ENCODE measurements around the gene C16orf96. TPM values are rescaled to one million over a fixed set of nuclear protein-coding genes. Genes with fewer than 3 reads are reported as not detected.

Gene C16orf96
- total RNA-seq, 2 experiments from 2014 or later, result 0.14 TPM; not detected in 1

DNA sequence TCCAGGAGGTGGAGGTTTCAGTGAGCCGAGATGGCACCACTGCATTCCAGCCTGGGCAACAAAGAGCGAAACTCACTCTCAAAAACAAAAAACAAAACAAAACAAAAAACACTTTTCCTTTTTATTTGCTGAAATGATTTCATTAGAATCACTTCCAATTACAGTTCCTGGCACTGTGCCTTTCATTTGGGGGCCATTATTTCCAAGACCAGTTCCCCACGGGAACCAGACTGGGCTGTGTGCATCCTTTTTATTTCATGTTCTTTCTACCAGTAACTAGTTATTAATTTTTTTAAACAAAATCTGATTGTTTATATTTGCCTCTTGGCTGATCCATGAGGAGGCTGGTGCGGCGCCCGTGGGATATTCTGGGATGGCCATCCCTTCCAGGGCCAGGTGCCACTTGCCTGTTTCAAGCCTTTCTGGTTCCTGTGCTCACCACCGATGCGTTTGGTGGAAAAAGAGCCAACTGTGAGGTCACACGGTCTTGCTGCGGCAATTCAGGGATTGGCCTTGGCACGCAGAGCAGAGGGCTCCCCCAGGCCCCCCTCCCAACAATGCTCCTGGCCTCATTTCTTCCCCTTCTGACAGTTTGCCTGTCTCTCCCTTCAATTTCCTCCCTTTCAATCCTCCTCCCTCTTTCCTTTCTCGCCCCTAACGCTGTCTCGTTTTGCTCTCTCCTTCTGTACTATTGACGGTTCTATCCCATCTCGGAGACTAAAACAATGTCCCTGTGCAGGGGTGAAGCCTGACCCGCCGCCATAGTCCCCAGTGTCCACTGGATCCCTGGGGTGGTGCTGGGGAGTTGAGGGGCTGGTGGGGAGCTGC, 45.1 kb downstream of the C16orf96 start:
- ATAC-seq, result no peak
- Mint-ChIP-seq H3K4me1 (peaks cover 1% of the 10 kb centered on the region), H3K36me3 (no peaks in the 10 kb centered on the region), H3K9me3 (ENCODE audit: low read depth) (no peaks in the 10 kb centered on the region), H3K27me3 (peaks cover 3% of the 10 kb centered on the region), H3K27ac (no peak overlapping the region), H3K4me3 (no peak overlapping the region)
- no peak for DNase-seq
- CTCF ChIA-PET, result no interaction called here

- H3K9me3 Mint-ChIP-seq (ENCODE audit: low read depth), result no peaks in the 10 kb centered on the region
- H3K36me3 Mint-ChIP-seq, result no peaks in the 10 kb centered on the region
- ATAC-seq (no peak), DNase-seq (no peak)
- no peak overlapping the region for H3K4me3 Mint-ChIP-seq
- peaks cover 3% of the 10 kb centered on the region for H3K27me3 Mint-ChIP-seq
- no peak overlapping the region for H3K27ac Mint-ChIP-seq
- CTCF ChIA-PET, result no interaction called here
- peaks cover 1% of the 10 kb centered on the region for H3K4me1 Mint-ChIP-seq
These were observed 45.7 kb downstream of the C16orf96 start for GRCh38 chr16:4601864-4602186.

DNA sequence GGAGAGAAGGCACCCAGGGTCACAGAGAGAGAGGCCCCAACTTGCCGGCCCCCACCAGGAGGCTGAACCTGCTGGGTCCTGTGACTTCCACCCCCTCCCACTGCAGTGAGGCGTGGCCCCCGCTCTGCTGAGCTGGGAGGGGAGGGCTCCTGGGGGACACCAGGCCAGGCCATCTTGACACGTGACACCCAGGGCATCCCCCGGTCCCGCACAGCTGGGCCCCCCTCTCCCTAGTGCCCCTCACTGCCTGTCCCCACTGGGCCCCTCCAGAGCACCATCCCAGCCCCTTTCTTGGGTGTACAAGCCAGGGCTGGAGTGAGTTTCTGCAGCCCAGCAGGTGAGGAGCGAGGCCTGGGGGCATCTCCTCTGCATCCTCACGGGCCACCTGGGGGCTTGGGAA, 46.2 kb downstream of the C16orf96 start:
- DNase-seq (no peak), ATAC-seq (no peak)
- Mint-ChIP-seq H3K36me3 (no peaks in the 10 kb centered on the region), H3K4me1 (peaks cover 1% of the 10 kb centered on the region), H3K27me3 (peaks cover 3% of the 10 kb centered on the region), H3K27ac (no peak overlapping the region), H3K9me3 (ENCODE audit: low read depth) (no peaks in the 10 kb centered on the region), H3K4me3 (no peak overlapping the region)
- CTCF ChIA-PET, result interaction anchor here (1.5 kb wide), 1 partner anchor 17 kb away, joined by 4 read pairs; no protein-coding TSS in a partner anchor

- ATAC-seq (no peak), DNase-seq (no peak)
- CTCF ChIA-PET, result interaction anchor here (1.0 to 1.5 kb wide), 2 partner anchors 18 to 71 kb away, joined by 3 to 4 read pairs; no protein-coding TSS in a partner anchor
- Mint-ChIP-seq H3K4me3 (no peak overlapping the region), H3K4me1 (peaks cover 1% of the 10 kb centered on the region), H3K27me3 (peaks cover 3% of the 10 kb centered on the region), H3K9me3 (ENCODE audit: low read depth) (no peaks in the 10 kb centered on the region), H3K27ac (no peak overlapping the region), H3K36me3 (no peaks in the 10 kb centered on the region)
These were observed 47.6 kb downstream of the C16orf96 start for GRCh38 chr16:4603624-4604170.

DNA sequence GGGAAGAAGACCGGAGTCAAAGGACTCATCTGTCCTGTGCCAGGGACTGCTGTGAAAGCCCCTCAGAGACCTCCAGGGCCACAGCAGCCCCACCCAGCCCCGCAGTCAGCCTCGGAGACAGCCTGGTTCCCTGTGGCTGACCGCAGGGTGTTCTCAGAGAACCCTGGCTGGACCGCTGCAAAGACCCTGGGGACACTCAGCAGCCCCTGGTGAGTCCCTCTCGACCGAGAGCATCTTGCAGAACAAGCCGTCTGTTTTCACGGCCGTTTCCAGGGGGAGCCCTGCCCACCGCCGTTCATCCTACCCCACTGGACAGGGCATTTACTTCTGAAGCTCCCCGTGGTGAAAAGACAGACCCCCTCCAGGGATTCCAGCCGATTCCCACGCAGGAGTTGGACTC, 48.3 kb downstream of the C16orf96 start:
- peaks cover 1% of the 10 kb centered on the region for H3K4me1 Mint-ChIP-seq
- no peak for DNase-seq
- CTCF ChIA-PET, result no interaction called here
- no peak overlapping the region for H3K4me3 Mint-ChIP-seq
- no peak overlapping the region for H3K27ac Mint-ChIP-seq
- H3K27me3 Mint-ChIP-seq, result peaks cover 3% of the 10 kb centered on the region
- no peak for ATAC-seq
- H3K36me3 Mint-ChIP-seq, result no peaks in the 10 kb centered on the region
- no peaks in the 10 kb centered on the region for H3K9me3 Mint-ChIP-seq (ENCODE audit: low read depth)

DNA sequence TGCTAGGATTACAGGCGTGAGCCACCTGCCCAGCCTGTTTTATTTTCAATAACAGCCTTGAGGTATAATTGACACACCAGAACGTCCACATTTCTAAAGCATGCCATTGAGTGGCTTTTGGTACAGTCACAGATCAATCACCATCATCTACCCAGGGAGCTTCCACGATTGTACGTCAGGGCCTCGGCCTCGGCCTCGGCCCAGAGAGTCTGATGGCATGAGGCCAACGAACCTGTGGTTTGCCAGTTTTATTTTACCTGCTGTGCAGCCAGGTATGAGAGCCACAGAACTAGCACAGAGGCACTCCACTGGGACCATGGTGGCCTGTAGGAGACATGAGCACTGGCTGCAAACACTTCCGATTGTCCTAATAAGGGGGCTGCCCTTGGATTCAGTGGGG, 50.2 kb downstream of the C16orf96 start:
- Mint-ChIP-seq H3K4me1 (peaks cover 1% of the 10 kb centered on the region), H3K4me3 (no peak overlapping the region), H3K27me3 (peaks cover 3% of the 10 kb centered on the region), H3K27ac (no peak overlapping the region), H3K9me3 (ENCODE audit: low read depth) (no peaks in the 10 kb centered on the region), H3K36me3 (no peaks in the 10 kb centered on the region)
- CTCF ChIA-PET, result no interaction called here
- ATAC-seq, result no peak
- DNase-seq, result no peak

DNA sequence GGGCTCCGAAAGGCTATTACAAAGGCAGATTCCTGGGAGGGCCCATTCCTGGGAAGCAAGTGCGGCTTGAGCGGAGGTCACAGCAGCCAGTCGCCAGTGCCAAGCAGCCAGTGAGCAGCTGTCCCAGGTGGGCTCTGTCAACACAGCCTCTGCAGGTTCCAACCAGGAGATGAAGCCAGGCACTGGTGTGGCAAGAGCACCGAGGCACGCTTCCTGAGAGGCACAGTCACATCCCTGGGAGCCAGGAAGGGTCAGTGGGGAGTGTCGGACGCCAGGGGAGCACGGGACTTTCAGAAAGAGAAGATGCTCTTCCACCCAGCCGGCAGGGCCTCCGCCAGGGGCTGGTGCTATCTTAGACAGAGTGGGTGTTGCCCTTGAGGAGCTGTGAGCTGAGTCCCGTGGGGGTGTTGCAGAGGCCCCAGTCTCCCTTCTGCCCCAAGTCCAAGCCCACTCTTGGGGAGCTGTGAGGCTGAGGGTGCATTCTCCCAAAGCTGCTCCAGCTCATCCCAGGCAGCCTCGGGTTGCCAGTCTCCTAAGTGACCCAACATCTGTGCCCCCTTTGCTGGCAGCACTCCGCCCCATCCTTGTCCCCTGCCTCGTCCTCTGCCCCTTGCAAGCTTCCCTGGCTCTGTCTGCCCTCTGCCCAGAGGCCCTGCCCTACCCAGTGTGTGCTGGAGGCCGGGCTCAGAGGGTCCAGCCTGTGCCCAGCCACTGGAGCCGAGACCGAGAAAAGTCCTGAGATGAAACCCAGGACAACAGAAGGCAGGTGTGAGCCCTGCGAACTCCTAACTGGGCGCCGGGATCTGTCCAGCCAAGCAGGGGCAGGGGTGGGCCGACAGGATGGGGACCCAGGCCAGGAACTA, 51.9 kb downstream of the C16orf96 start:
- Mint-ChIP-seq H3K27ac (no peak overlapping the region), H3K9me3 (ENCODE audit: low read depth) (no peaks in the 10 kb centered on the region), H3K27me3 (no peaks in the 10 kb centered on the region), H3K4me1 (peaks cover 4% of the 10 kb centered on the region), H3K36me3 (no peaks in the 10 kb centered on the region), H3K4me3 (no peak overlapping the region)
- no peak for ATAC-seq
- DNase-seq, result no peak
- CTCF ChIA-PET, result no interaction called here

- Mint-ChIP-seq H3K27ac (no peak overlapping the region), H3K4me3 (no peak overlapping the region), H3K4me1 (peaks cover 10% of the 10 kb centered on the region), H3K27me3 (no peaks in the 10 kb centered on the region), H3K36me3 (no peaks in the 10 kb centered on the region), H3K9me3 (ENCODE audit: low read depth) (no peaks in the 10 kb centered on the region)
- ATAC-seq (no peak), DNase-seq (no peak)
- CTCF ChIA-PET, result no interaction called here
These were observed 52.5 kb downstream of the C16orf96 start for GRCh38 chr16:4608704-4608980.

DNA sequence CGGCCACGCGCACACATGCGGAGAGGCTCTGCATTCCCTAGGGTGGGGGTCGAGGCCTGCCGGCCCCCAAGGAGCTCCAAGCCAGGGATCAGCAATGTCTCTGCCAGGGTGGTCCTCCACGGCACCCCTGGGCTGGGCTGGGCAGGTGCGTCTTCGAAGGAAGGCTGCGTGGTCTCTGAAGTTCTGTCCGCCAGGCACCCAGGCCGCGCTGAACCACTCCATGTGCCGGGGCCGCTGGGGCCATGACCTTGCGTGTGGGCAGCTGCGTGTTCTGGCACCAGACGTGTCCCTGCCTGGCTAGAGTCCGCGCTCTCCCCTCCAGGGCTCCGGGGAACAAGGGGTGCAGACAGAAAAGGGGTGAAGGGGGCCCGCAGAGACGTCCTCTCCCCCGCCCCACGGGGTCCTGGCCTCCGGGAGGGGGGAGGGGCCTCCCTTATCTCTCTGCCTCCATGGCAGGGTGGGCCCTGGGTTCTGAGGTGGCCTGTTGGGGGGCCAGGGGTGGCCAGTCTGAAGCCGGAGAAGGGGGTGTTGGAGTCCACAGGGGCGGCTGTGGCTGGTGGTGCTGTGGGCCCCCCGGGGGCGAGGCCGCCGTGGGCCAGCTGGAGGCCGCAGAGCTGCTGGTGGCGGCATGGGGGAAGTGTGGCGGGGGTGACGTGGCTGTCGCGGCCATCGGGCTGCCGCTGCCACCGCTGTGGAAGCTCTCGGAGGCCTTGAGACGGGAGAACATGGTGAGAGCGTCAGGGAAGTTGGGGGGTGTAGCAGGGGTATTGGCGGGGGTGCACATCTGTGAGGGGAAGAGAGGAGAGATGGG, 53.3 kb downstream of the C16orf96 start:
- CTCF ChIA-PET, result interaction anchor here (0.6 kb wide), 1 partner anchor 196 kb away, joined by 3 read pairs; no protein-coding TSS in a partner anchor
- Mint-ChIP-seq H3K27ac (no peak overlapping the region), H3K27me3 (no peaks in the 10 kb centered on the region), H3K9me3 (ENCODE audit: low read depth) (no peaks in the 10 kb centered on the region), H3K4me1 (peaks cover 12% of the 10 kb centered on the region), H3K4me3 (no peak overlapping the region), H3K36me3 (no peaks in the 10 kb centered on the region)
- DNase-seq, result no peak
- no peak for ATAC-seq

GRCh38 chr16:4610011-4611005, 54.2 kb downstream of the C16orf96 start:
- Mint-ChIP-seq H3K36me3 (no peaks in the 10 kb centered on the region), H3K9me3 (ENCODE audit: low read depth) (no peaks in the 10 kb centered on the region), H3K4me1 (peaks cover 11% of the 10 kb centered on the region), H3K27me3 (no peaks in the 10 kb centered on the region), H3K27ac (no peak overlapping the region), H3K4me3 (no peak overlapping the region)
- no peak for ATAC-seq
- CTCF ChIA-PET, result interaction anchor here (0.6 kb wide), 1 partner anchor 197 kb away, joined by 3 read pairs; no protein-coding TSS in a partner anchor
- DNase-seq, result no peak

DNA sequence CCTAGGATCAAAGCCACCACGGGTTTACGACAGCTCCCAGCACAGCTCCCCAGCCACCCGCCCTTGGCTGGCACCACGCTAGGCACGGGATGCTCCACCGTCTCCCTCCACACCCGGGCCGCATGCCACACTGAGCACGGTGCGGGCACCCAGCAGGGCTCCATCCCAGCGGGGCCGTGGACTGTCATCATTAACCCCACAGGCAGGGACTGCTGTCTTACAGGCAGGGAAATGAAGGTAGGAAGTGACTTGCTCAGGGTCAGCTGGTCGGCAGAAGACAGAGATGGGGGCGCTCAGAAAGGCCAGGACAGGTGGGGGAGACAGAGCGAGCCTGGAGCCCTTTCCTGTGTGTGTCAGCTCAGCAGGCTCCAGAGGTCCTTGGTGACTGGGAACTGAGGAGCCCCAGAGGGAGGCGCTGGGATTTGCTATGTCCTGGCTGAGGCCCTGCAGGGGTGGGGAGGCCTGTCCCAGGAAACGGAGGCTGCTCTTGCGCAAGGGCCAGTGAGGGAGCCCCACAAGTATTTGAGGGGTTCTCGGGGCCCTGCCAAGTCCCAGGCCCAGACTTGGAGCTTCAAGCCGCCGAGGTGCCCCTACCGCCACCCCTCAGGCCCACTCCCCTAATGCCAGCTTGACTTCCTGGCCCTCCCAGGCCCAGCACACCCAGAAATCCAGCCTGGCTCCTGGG, 55.3 kb downstream of the C16orf96 start:
- Mint-ChIP-seq H3K36me3 (no peaks in the 10 kb centered on the region), H3K27me3 (no peaks in the 10 kb centered on the region), H3K4me1 (peaks cover 20% of the 10 kb centered on the region), H3K4me3 (no peak overlapping the region), H3K9me3 (ENCODE audit: low read depth) (no peaks in the 10 kb centered on the region), H3K27ac (no peak overlapping the region)
- CTCF ChIA-PET, result interaction anchor here (0.6 to 0.9 kb wide), 2 partner anchors 12 to 38 kb away, joined by 3 to 4 read pairs; no protein-coding TSS in a partner anchor
- DNase-seq (no peak), ATAC-seq (no peak)

DNA sequence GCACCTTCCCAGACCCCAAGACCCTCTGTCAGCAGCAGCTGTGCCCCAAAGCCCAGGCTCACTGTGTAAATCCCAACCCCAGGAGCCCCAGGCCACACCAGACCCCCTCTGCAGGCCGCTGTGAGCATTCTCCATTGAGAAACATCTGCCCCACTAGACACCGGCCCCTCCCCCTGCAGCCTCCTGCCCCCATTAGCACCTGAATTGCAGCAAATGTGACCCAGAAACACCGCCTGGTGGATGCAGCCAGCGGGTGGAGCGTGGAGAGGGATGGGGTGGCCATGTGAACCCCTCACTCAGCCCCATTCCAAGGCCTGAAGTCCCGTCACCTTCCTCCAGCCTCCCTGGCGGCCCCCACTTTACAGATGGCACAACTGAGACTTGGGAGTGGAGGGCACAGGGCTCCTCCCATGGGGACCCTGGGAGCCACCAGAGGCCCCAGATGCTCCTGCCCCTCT, 56.4 kb downstream of the C16orf96 start:
- Mint-ChIP-seq H3K27me3 (no peaks in the 10 kb centered on the region), H3K9me3 (ENCODE audit: low read depth) (no peaks in the 10 kb centered on the region), H3K4me1 (peaks cover 26% of the 10 kb centered on the region), H3K36me3 (no peaks in the 10 kb centered on the region), H3K27ac (no peak overlapping the region), H3K4me3 (no peak overlapping the region)
- CTCF ChIA-PET, result interaction anchor here (1.1 to 1.3 kb wide), 2 partner anchors 105 to 107 kb away, joined by 3 read pairs; no protein-coding TSS in a partner anchor
- ATAC-seq (no peak), DNase-seq (no peak)

Data from activated CD8-positive, alpha-beta memory T cell treated with anti-CD3 and anti-CD28 coated beads, Interleukin-2, amount 10 ng/mL, durations not matched to agents 7 days and 5 days (primary cell).